BLaER1 treated with 17β-estradiol and CSF1 and Interleukin-3, amounts not matched to agents 10 nM and 100 nM (cell line): ENCODE measurements around the gene KBTBD12.
A peak's percentile ranks its signal among the peaks of the same experiment; 100 is the strongest.

Experiments
- H3K27ac ChIP-seq, 11 experiments: shearing (Covaris generic); formaldehyde crosslinking; 2 replicates each; pipeline ENCODE4 v1.8.1; 2022
- H3K27me3 ChIP-seq, 11 experiments: shearing (Covaris generic); formaldehyde crosslinking; 2 replicates each; pipeline ENCODE4 v1.8.1; 2022
- H3K36me3 ChIP-seq, 11 experiments: shearing (Covaris generic); formaldehyde crosslinking; 2 replicates each; pipeline ENCODE4 v1.8.1; 2022
- H3K4me1 ChIP-seq, 10 experiments: shearing (Covaris generic); formaldehyde crosslinking; 2 replicates each; pipeline ENCODE4 v1.8.1; 2022
- H3K4me2 ChIP-seq, 11 experiments: shearing (Covaris generic); formaldehyde crosslinking; 2 replicates each; pipeline ENCODE4 v1.8.1; 2022
- H3K4me3 ChIP-seq, 10 experiments: shearing (Covaris generic); formaldehyde crosslinking; 2 replicates each; pipeline ENCODE4 v1.8.1; 2022
- H3K9ac ChIP-seq, 11 experiments: shearing (Covaris generic); formaldehyde crosslinking; 2 replicates each; pipeline ENCODE4 v1.8.1; 2022
- H3K9me3 ChIP-seq, 11 experiments: shearing (Covaris generic); formaldehyde crosslinking; replicated peaks in 1 of 11; 2 replicates each; pipeline ENCODE4 v1.8.1; 2022
- H4K20me1 ChIP-seq, 11 experiments: shearing (Covaris generic); formaldehyde crosslinking; 2 replicates each; pipeline ENCODE4 v1.8.1; 2022
- Cebpa-rat ChIP-seq, 11 experiments: shearing (Covaris generic); IDR thresholded peaks; 2 replicates each; pipeline ENCODE4 v1.8.1; 2022

Gene KBTBD12

DNA sequence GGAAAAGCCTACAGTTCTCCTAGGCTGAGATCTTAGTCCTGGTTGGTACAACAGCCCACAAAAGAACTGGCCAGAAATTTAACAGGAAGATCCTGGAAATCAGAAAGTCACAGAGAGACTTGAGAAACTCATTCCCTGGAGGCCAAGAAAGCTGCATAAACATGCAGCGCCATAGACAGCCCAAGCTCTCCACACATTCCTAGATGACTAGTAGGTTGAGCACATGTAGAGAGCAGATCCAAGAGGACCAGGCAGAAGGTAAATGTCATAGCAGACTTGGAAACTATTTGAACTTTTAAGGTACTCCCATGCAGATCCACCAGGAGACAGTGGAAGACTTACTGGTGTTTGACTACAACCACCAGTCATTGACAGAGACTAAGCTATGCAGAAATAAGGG is 18.4 kb downstream of the KBTBD12 start:
- H3K9ac ChIP-seq = no peak overlapping the region
- no peak overlapping the region for H3K4me3 ChIP-seq
- H3K36me3 ChIP-seq = no peaks in the 10 kb centered on the region
- no peaks in the 10 kb centered on the region for H3K27me3 ChIP-seq
- no peak for TF ChIP-seq Cebpa-rat (IDR thresholded peaks at IDR 0.05)
- no peaks in the 10 kb centered on the region for H3K9me3 ChIP-seq
- no peaks in the 10 kb centered on the region for H3K4me1 ChIP-seq
- no peaks in the 10 kb centered on the region for H4K20me1 ChIP-seq
- no peak overlapping the region for H3K27ac ChIP-seq
- no peak overlapping the region for H3K4me2 ChIP-seq

DNA sequence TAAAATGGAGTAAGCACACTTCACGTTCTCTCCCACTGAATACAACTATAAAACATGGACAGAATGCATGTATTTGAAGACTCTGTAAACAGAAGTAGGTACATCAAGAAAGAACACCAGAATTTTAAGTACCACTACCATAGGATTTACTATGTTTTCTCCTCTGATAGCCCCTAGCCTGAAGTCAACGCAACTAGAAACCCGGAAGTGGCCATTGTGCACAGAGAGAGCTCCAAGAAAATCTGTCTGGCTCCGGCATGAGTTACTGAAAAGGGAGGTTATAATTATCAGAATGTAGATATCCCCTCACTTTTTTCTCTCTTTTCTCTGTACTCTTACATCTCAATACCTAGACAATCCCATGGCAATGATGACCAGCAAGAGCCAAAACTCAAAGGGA is 23.8 kb downstream of the KBTBD12 start:
- TF ChIP-seq Cebpa-rat (IDR thresholded peaks at IDR 0.05) = no peak
- Histone ChIP-seq H4K20me1 (no peaks in the 10 kb centered on the region), H3K27me3 (no peaks in the 10 kb centered on the region)

DNA sequence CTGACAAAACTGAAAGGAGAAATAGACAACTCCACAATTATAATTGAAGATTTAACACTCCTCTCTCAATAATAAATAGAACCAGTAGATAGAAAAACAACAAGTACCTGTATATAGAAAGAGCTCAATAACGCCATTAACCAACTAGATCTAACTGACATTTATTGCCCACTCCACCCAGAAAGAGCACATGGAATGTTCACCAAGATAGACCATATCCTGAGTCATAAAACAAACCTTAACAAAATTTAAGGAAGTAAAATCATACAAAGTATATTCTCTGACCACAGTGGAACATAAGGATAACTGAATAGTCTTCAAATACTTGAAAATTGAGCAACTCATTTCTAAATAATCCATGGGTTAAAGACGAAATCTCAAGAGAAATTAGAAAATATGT is 25.1 kb downstream of the KBTBD12 start:
- H3K4me1 ChIP-seq = no peaks in the 10 kb centered on the region
- no peak overlapping the region for H3K27ac ChIP-seq
- TF ChIP-seq Cebpa-rat (IDR thresholded peaks at IDR 0.05) = no peak
- H3K27me3 ChIP-seq = no peaks in the 10 kb centered on the region
- H4K20me1 ChIP-seq = no peaks in the 10 kb centered on the region
- H3K9me3 ChIP-seq = peaks cover 0 to 14% (median 4%) of the 10 kb centered on the region in 11 experiments; a peak in 7 of 22 replicates
- no peaks in the 10 kb centered on the region for H3K36me3 ChIP-seq
- H3K4me3 ChIP-seq = no peak overlapping the region
- no peak overlapping the region for H3K9ac ChIP-seq
- H3K4me2 ChIP-seq = no peak overlapping the region

More for the DNA sequence above, 23.8 kb downstream of the KBTBD12 start:
- H3K36me3 ChIP-seq = no peaks in the 10 kb centered on the region
- no peak overlapping the region for H3K4me3 ChIP-seq
- H3K4me2 ChIP-seq = no peak overlapping the region
- no peaks in the 10 kb centered on the region for H3K4me1 ChIP-seq
- peaks cover 0 to 10% (median 4%) of the 10 kb centered on the region in 11 experiments; a peak in 7 of 22 replicates for H3K9me3 ChIP-seq
- no peak overlapping the region for H3K27ac ChIP-seq
- H3K9ac ChIP-seq = no peak overlapping the region

DNA sequence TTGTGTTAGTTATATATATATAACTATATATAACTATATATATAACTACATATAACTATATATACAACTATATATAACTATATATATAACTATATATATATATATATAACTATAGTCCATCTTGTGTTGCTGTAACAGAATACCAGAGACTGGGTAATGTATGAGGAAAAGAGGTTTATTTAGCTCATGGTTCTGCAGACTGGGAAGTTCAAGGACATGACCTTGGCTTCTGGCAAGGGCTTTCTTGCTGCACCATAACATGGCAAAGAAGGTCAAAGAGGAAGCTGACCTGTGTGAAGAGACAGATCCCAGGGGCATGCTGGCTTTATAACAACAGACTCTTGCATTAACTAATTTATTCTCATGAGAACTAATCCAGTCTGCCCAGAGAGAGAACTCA is 27.6 kb downstream of the KBTBD12 start:
- no peak overlapping the region for H3K27ac ChIP-seq
- no peaks in the 10 kb centered on the region for H3K27me3 ChIP-seq
- no peak for TF ChIP-seq Cebpa-rat (IDR thresholded peaks at IDR 0.05)

DNA sequence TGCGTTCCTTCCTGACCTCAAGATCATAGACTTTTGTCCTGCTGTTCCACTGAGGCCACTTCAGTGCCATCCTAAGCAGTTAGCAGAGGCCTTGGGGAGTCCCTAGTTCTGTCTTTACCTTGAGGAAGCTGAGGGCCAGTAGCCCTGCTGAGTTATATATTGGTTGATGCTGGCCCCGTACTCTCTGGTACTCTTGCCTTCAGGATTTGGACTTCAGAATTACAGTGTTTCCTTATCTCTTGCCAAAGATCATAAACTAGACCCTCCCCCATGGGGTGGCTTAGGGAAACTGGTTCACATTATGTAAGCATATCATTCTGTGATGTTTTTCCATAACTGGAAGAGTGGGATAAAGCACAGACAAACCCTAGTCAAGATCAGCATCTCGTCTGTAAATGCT is 33.2 kb downstream of the KBTBD12 start:
- no peak overlapping the region for H3K27ac ChIP-seq
- no peaks in the 10 kb centered on the region for H4K20me1 ChIP-seq
- no peaks in the 10 kb centered on the region for H3K27me3 ChIP-seq
- H3K9ac ChIP-seq = no peak overlapping the region
- H3K4me3 ChIP-seq = no peak overlapping the region
- no peak for TF ChIP-seq Cebpa-rat (IDR thresholded peaks at IDR 0.05)
- H3K4me1 ChIP-seq = no peaks in the 10 kb centered on the region
- H3K4me2 ChIP-seq = no peak overlapping the region
- H3K9me3 ChIP-seq = peaks cover 0 to 7% (median 0%) of the 10 kb centered on the region in 11 experiments; a peak in 1 of 22 replicates
- no peaks in the 10 kb centered on the region for H3K36me3 ChIP-seq

More for the DNA sequence above, 27.6 kb downstream of the KBTBD12 start:
- Histone ChIP-seq H4K20me1 (no peaks in the 10 kb centered on the region), H3K4me3 (no peak overlapping the region), H3K4me1 (no peaks in the 10 kb centered on the region), H3K4me2 (no peak overlapping the region), H3K9me3 (peaks cover 0 to 14% (median 4%) of the 10 kb centered on the region in 11 experiments; a peak in 7 of 22 replicates), H3K9ac (no peak overlapping the region), H3K36me3 (no peaks in the 10 kb centered on the region)

DNA sequence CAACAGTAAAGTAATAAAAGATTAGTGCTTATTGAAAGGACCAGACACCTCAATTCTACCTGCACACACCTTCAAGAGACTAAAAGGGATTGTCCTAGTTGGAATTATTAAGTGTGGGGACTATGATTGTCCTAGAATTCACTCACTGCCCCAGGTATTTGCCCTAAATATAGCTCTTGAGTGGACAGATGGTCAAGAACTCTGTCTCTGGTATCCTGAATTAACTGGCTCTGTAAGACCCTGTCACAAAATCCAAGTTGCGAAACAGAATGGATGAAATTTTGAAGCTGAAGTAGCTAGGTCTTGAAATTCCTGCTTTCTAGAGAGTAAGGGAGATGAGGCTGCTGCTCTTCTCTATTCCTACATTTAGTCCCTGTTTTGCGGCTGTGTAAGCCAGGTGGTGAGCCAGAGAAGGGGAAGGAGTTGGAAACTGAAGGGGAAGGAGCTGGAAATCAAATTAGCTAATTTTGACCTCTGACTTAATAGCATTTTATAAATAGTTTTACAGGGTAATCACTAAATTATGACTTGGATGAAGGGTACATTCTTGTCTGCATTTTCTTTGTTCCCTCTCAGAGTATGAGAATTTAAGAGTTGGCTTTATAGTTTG is 34.5 kb downstream of the KBTBD12 start:
- Histone ChIP-seq H3K9me3 (no peaks in the 10 kb centered on the region), H3K27ac (no peak overlapping the region), H3K4me2 (no peak overlapping the region), H3K9ac (no peak overlapping the region), H3K27me3 (no peaks in the 10 kb centered on the region), H3K36me3 (no peaks in the 10 kb centered on the region), H3K4me3 (no peak overlapping the region), H4K20me1 (no peaks in the 10 kb centered on the region), H3K4me1 (0 out of 20 replicates have a peak, but pooled peaks cover 0 to 2% (median 0%) of the 10 kb centered on the region in 10 experiments)
- TF ChIP-seq Cebpa-rat (IDR thresholded peaks at IDR 0.05) = peak in 1 of 11 experiments; percentile 50; a peak in 1 of 22 replicates

DNA sequence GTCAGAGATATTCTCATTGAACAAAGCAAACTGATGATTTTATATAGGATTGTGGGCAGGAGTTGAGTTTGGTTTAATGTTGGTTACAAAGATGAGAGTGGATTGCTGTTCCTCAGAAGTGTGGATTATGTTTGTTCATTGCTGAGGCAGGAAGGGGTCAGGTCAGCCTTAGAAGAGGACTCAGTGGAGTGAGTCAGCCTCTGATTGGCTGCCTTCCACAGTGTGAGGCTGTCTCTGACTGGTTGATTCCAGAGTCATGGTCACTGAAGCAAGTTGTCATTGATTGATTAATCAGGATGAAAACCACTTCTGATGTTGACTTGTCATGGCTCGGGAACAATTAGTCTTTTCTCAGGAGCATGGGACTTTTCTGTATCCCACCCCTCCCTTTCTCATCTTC is 36.2 kb downstream of the KBTBD12 start:
- H3K4me2 ChIP-seq = no peak overlapping the region
- no peak overlapping the region for H3K9ac ChIP-seq
- TF ChIP-seq Cebpa-rat (IDR thresholded peaks at IDR 0.05) = no peak
- H3K27me3 ChIP-seq = no peaks in the 10 kb centered on the region
- H4K20me1 ChIP-seq = no peaks in the 10 kb centered on the region
- H3K36me3 ChIP-seq = no peaks in the 10 kb centered on the region
- H3K9me3 ChIP-seq = no peaks in the 10 kb centered on the region
- 0 out of 20 replicates have a peak, but pooled peaks cover 0 to 5% (median 0%) of the 10 kb centered on the region in 10 experiments for H3K4me1 ChIP-seq
- no peak overlapping the region for H3K4me3 ChIP-seq
- H3K27ac ChIP-seq = no peak overlapping the region

DNA sequence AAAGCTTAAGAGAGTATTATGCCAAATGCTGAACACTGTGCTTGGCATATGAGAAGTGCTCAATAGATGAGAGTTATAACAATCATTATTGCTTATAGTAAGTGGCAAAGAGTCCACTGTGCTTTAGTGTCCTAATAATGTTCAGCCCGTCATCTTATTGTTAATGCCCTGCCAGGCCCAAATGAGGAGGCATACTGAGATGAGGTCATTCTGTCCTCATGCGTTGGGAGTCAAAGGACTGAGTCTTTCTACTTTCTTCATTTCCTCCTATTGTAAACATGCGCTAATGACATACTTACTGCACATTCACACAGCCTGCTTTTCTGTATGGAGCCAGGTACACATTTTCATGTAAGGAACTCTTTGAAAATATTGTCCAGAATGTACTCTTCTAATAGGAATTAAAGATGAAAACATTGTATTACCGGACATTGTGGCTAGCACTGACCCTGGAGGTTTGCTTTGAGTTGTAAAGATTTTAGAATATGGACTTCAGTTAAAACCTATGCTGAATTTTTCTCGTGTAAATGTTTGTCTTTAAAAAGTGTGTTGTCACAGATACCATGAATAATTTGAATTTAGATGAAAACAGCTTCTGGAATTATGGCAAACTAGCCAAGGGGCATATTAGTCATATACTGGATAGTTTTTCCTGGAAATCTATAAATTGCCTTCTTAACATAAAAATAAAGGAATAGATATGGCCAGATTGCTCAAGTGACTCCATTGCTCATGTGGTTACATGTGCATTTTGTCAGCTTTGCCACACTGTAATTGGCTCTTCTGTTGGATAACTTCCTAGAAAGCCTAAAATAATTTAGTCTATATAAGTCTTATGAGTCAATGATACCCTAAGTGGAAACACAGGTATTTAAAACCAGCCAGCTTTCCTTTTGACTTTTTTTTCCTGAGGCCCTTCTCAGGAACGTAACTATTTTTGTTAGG is 38.3 kb downstream of the KBTBD12 start:
- TF ChIP-seq Cebpa-rat (IDR thresholded peaks at IDR 0.05) = no peak
- Histone ChIP-seq H3K27me3 (no peaks in the 10 kb centered on the region), H3K9me3 (no peaks in the 10 kb centered on the region), H3K36me3 (no peaks in the 10 kb centered on the region), H3K4me1 (0 out of 20 replicates have a peak, but pooled peaks cover 0 to 5% (median 0%) of the 10 kb centered on the region in 10 experiments), H3K27ac (no peak overlapping the region), H3K9ac (no peak overlapping the region), H3K4me3 (no peak overlapping the region), H3K4me2 (no peak overlapping the region), H4K20me1 (no peaks in the 10 kb centered on the region)

DNA sequence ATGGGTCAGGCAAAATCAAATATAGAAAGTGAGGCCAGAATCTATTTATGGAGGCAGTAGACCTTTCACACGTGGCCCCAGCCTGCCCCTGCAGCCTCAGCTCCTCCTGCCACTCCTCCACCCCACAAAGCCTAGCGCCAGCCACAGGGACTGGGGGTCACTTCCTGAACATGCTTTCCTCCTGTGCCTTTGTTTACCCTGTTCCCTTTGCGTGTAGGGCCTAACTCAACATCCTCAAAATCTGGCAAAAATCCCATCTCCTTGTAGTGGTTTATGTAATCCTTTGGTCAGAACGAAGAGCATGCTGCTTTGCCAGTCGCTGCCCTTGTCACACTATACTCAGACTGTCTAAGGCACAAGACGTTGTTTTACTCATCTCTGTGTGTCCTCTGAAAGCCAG is 39.6 kb downstream of the KBTBD12 start:
- TF ChIP-seq Cebpa-rat (IDR thresholded peaks at IDR 0.05) = no peak
- Histone ChIP-seq H4K20me1 (no peaks in the 10 kb centered on the region), H3K36me3 (no peaks in the 10 kb centered on the region), H3K4me1 (0 out of 20 replicates have a peak, but pooled peaks cover 0 to 5% (median 0%) of the 10 kb centered on the region in 10 experiments), H3K4me3 (no peak overlapping the region), H3K27me3 (no peaks in the 10 kb centered on the region), H3K9ac (no peak overlapping the region), H3K27ac (no peak overlapping the region), H3K9me3 (no peaks in the 10 kb centered on the region), H3K4me2 (no peak overlapping the region; a peak in 1 of 22 replicates)
